ENCODE measurements around the gene ADAMTS10.

DNA sequence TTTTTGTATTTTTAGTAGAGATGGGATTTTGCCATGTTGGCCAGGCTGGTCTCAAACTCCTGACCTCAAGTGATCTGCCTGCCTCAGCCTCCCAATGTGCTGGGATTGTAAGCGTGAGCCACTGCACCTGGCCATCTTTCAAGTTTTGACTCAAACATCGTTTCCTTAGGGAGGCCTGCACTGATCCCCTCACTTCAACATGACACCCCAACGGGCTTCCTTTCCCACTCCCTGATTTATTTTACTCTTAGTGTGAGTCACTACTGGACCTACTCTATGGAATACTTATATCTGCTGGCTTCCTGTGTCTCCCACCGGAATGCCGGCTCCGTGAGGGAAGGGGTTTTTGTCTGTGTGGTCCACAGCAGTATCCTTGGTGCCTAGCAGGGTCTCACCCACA, 4.5 kb upstream of the ADAMTS10 start:
- TF ChIP-seq, protein P1, sequence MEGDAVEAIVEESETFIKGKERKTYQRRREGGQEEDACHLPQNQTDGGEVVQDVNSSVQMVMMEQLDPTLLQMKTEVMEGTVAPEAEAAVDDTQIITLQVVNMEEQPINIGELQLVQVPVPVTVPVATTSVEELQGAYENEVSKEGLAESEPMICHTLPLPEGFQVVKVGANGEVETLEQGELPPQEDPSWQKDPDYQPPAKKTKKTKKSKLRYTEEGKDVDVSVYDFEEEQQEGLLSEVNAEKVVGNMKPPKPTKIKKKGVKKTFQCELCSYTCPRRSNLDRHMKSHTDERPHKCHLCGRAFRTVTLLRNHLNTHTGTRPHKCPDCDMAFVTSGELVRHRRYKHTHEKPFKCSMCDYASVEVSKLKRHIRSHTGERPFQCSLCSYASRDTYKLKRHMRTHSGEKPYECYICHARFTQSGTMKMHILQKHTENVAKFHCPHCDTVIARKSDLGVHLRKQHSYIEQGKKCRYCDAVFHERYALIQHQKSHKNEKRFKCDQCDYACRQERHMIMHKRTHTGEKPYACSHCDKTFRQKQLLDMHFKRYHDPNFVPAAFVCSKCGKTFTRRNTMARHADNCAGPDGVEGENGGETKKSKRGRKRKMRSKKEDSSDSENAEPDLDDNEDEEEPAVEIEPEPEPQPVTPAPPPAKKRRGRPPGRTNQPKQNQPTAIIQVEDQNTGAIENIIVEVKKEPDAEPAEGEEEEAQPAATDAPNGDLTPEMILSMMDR (IDR thresholded peaks at IDR 0.05; ENCODE audit: extremely low read depth in 1 of 2, insufficient read depth in 1 of 2, low read depth in 1 of 2, low read length in 2 of 2): no peak
- TF ChIP-seq POLR2A (IDR thresholded peaks at IDR 0.05; ENCODE audit: low read depth, low read length) (no peak), EZH2 (IDR thresholded peaks at IDR 0.05; ENCODE audit: borderline replicate concordance, low read depth, low read length, severe bottlenecking) (no peak), MAX (IDR thresholded peaks at IDR 0.05; ENCODE audit: insufficient read depth, insufficient read length) (no peak), JUN (IDR thresholded peaks at IDR 0.05; ENCODE audit: borderline replicate concordance, insufficient read depth, insufficient read length, low read depth) (no peak)

Measured in endothelial cell of umbilical vein (primary cell).